ENCODE measurements around the gene TNS3. TPM values are rescaled to one million over a fixed set of nuclear protein-coding genes. Genes with fewer than 3 reads are reported as not detected.

The TNS3 gene
- total and polyA plus RNA-seq, 9 of the 15 experiments (the other 6 are each of a cell fraction or from before 2014, with no cell fraction given) = 0.20 TPM; not detected in 8

- H3K36me3 ChIP-seq (ENCODE audit: control insufficient read depth, insufficient read depth, low read length) = no peaks in the 10 kb centered on the region
- CTCF ChIA-PET (ENCODE audit: low intra/inter-chr PET ratio) = no interaction called here
- BruUV-seq (replicated peaks) = no TSS peak
- H3K9me3 ChIP-seq (replicated peaks; ENCODE audit: control insufficient read depth, insufficient read depth, low read depth, low read length) = no peaks in the 10 kb centered on the region
- ATAC-seq = no peak
- 0% methylated on average over 6 of the region's 6 CpGs for WGBS (ENCODE audit: insufficient coverage, low coverage, missing lambda C conversion rate)
- in situ Hi-C loops (cut with MboI) (no loop called here), intact Hi-C loops (cut with micrococcal nuclease) (no loop called here)
- H4K20me1 ChIP-seq (replicated peaks; ENCODE audit: control insufficient read depth, insufficient read depth, low read length) = no peaks in the 10 kb centered on the region
- H3K27ac ChIP-seq (ENCODE audit: extremely low read depth, low read depth, low read length) = no peak overlapping the region
- H3K79me2 ChIP-seq (ENCODE audit: control insufficient read depth, insufficient read depth, low read length) = no peaks in the 10 kb centered on the region
- no peak overlapping the region for H3K4me3 ChIP-seq
- no peak overlapping the region for H3K4me2 ChIP-seq (ENCODE audit: insufficient read depth, low read length)
- no peak overlapping the region for H3K9ac ChIP-seq (ENCODE audit: insufficient read depth in 1 of 2, low read depth in 2 of 2, low read length in 2 of 2)
- no peaks in the 10 kb centered on the region for H3K9me1 ChIP-seq (ENCODE audit: control insufficient read depth, insufficient read depth, low read length)
- no peak for DNase-seq (ENCODE audit: extremely low read depth in 1 of 4, low spot score in 3 of 4)
- POLR2A ChIA-PET = interaction anchor here (1.0 kb wide), 1 partner anchor 9 kb away, joined by 4 read pairs; no protein-coding TSS in a partner anchor
- no peak overlapping the region for H2AFZ ChIP-seq (ENCODE audit: low read depth, low read length)
- no peaks in the 10 kb centered on the region for H3K4me1 ChIP-seq (replicated peaks in 1 of 2; ENCODE audit: control insufficient read depth in 2 of 2, insufficient read depth in 2 of 2, low read length in 2 of 2)
- FAIRE-seq = no peak
- TF ChIP-seq NBN (IDR thresholded peaks at IDR 0.05; ENCODE audit: low read depth) (no peak), UBTF (IDR thresholded peaks at IDR 0.05; ENCODE audit: borderline replicate concordance in 1 of 2, low read depth in 2 of 2, low read length in 2 of 2) (no peak)
- TF ChIP-seq, protein P1, sequence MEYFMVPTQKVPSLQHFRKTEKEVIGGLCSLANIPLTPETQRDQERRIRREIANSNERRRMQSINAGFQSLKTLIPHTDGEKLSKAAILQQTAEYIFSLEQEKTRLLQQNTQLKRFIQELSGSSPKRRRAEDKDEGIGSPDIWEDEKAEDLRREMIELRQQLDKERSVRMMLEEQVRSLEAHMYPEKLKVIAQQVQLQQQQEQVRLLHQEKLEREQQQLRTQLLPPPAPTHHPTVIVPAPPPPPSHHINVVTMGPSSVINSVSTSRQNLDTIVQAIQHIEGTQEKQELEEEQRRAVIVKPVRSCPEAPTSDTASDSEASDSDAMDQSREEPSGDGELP (CRISPR knock-in tag; IDR thresholded peaks at IDR 0.05; ENCODE audit: borderline replicate concordance) = no peak
- peaks cover 24 to 76% of the 10 kb centered on the region in 2 experiments; a peak in 4 of 5 replicates for H3K27me3 ChIP-seq (ENCODE audit: control insufficient read depth in 2 of 2, insufficient read depth in 2 of 2, low read length in 2 of 2)
Measured at GRCh38 chr7:47394216-47394615, 187.7 kb downstream of the TNS3 start.
